ENCODE results near the gene CNTD1.

Gene CNTD1

DNA sequence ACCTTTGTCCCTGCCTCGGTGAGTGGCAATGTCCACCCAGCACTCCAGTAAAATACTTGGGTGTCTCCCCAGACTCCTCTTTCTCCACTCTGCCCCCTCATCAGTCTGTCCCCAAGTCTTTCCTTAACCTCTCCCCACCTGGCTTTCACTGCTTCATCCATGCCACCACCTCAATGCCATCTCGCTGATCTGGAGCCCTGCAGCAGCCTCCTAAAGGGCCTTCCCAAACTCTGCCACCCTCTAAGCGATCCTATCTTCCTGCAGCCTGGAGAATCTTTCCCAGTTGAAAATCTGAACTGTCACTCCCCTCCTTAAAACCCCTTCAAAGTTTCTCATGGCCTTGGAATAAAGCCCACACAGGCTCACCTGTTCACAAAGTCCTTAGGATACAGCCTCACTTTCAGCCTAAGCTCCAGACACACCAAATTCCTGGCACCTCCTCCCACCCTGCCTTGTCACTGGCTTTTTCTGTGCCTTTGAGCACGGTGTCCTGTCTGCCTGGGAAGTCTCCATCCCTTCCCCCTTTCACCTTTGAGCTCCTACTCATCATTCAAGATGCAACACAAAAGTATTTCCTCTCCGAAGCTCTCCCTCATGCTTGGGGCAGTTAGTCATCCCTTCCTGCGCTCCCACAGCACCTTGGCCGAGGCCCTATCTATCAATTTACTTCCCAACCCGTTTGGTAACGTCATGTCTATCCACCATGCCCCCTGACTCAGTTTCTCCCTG lies 15.4 kb upstream of the CNTD1 start:
- peak overlapping the region; percentile 60 for H3K27ac ChIP-seq
- no peak for TF ChIP-seq CTCF (conservative IDR thresholded peaks at IDR 0.05; ENCODE audit: low read depth)
- peak; percentile 76 for DNase-seq (ENCODE audit: low spot score)
- ChIA-PET CTCF (interaction anchor here (0.7 kb wide), 1 partner anchor 10 kb away, joined by 5 read pairs; the partner anchor contains the start of gene VPS25), POLR2A (ENCODE audit: low non-redundant PET) (interaction anchor here (0.5 kb wide), 1 partner anchor 204 kb away, joined by 3 read pairs; no protein-coding TSS in a partner anchor)

- H3K27ac ChIP-seq: peak overlapping the region; percentile 60; the same call in 1 of the 2 replicates
- ChIA-PET POLR2A (ENCODE audit: low non-redundant PET) (no interaction called here), CTCF (interaction anchor here (0.7 kb wide), 1 partner anchor 10 kb away, joined by 5 read pairs; the partner anchor contains the start of gene VPS25)
- no peak for TF ChIP-seq CTCF (conservative IDR thresholded peaks at IDR 0.05; ENCODE audit: low read depth)
- DNase-seq (ENCODE audit: low spot score): no peak
These were observed 14.9 kb upstream of the CNTD1 start for GRCh38 chr17:42783791-42784138.

GRCh38 chr17:42784409-42784808 lies 14.3 kb upstream of the CNTD1 start:
- ChIA-PET CTCF (interaction anchor here (0.9 kb wide), 1 partner anchor 24 kb away, joined by 3 read pairs; the partner anchor contains the start of gene RAMP2), POLR2A (ENCODE audit: low non-redundant PET) (no interaction called here)
- peak overlapping the region; percentile 60; the same call in 1 of the 2 replicates for H3K27ac ChIP-seq
- no peak for TF ChIP-seq CTCF (conservative IDR thresholded peaks at IDR 0.05; ENCODE audit: low read depth)
- no peak for DNase-seq (ENCODE audit: low spot score)

- ChIA-PET CTCF (interaction anchor here (0.9 kb wide), 1 partner anchor 24 kb away, joined by 3 read pairs; the partner anchor contains the start of gene RAMP2), POLR2A (ENCODE audit: low non-redundant PET) (no interaction called here)
- no peak overlapping the region for H3K27ac ChIP-seq
- TF ChIP-seq CTCF (conservative IDR thresholded peaks at IDR 0.05; ENCODE audit: low read depth): no peak
- no peak for DNase-seq (ENCODE audit: low spot score)
These were observed 13.7 kb upstream of the CNTD1 start for GRCh38 chr17:42784811-42785592.

DNA sequence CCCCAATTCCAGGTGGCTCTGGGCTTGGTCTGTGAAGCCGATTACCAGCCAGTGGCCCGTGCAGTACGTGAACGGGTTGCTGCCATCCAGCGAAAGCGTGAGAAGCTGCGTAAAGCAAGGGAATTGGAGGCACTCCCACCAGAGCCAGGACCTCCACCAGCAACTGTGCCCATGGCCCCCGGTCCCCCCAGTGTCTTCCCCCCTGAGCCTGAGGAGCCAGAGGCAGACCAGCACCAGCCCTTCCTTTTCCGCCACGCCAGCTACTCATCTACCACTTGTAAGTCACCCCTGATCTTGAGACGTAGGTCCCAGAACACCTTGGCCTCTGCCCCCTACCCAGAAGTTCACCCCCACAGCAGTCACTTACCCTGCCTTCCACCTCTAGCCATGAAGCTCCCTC lies 11.4 kb upstream of the CNTD1 start:
- ChIA-PET POLR2A (ENCODE audit: low non-redundant PET) (no interaction called here), CTCF (interaction anchor here (0.9 kb wide), 1 partner anchor 201 kb away, joined by 3 read pairs; no protein-coding TSS in a partner anchor)
- no peak for DNase-seq (ENCODE audit: low spot score)
- no peak for TF ChIP-seq CTCF (conservative IDR thresholded peaks at IDR 0.05; ENCODE audit: low read depth)
- no peak overlapping the region for H3K27ac ChIP-seq

DNA sequence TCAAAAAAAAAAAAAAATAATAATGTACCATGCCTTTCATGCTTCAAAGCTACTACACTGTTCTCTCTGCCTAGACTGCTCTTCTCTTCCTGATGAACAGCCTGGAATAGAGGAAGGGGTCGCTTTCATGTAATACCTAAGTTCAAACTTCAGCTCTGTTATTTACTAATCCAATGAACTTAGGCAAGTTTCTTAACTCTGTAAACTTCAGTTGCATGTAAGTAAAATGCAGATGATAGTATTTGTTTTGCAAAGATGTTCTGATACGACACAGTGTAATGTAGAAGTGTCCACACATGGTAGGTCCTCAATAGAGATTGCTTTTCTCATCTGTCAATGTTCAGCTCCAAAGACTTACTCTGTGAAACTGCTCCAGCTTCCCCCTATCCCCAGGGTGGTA lies 6.7 kb upstream of the CNTD1 start:
- H3K27ac ChIP-seq: no peak overlapping the region
- ChIA-PET CTCF (interaction anchor here (0.7 to 0.9 kb wide), 2 partner anchors 15 to 33 kb away, joined by 4 read pairs; no protein-coding TSS in a partner anchor), POLR2A (ENCODE audit: low non-redundant PET) (interaction anchor here (0.7 kb wide), 2 partner anchors 32 kb away, joined by 4 read pairs; partner anchors contain the start of gene BECN1)
- TF ChIP-seq CTCF (conservative IDR thresholded peaks at IDR 0.05; ENCODE audit: low read depth): no peak
- DNase-seq (ENCODE audit: low spot score): no peak

Data from RWPE1 (cell line).